Right lobe of liver (tissue), 6 donors: ENCODE measurements around the gene P2RX3. TPM values are rescaled to one million over a fixed set of nuclear protein-coding genes. Genes with fewer than 3 reads are reported as not detected.
"Not testable (repeated sequence)": the region's sequence is repeated elsewhere in the genome, so short reads cannot be mapped to it uniquely, and the experiment has no call there.

Source experiments
- ATAC-seq, 4 donors: fragments of 200-7000 bp; cut with Tn5 transposase; one replicate each; pipeline ENCODE4 v1.9.1; 2020; ENCODE audit warnings: mild to moderate bottlenecking in 4 of 4, moderate library complexity in 4 of 4
- DNase-seq, 3 donors: peaks; one replicate each; pipeline ENCODE4 v3.0.0-alpha.2; 2020
- H3K27ac ChIP-seq, 3 donors: fragments of 200-600 bp; one replicate each; pipeline ENCODE4 v1.8.0; 2022
- H3K27me3 ChIP-seq, 2 donors: fragments of 200-600 bp; one replicate each; pipeline ENCODE4 v1.8.0; 2022
- H3K36me3 ChIP-seq, 4 donors: fragments of 200-600 bp; sonication (generic) in 1 of 4; one replicate each; pipeline versions ENCODE4 v1.5.1 to v1.8.0; 2017 to 2022; ENCODE audit warnings: control low read depth in 1 of 4
- H3K4me1 ChIP-seq, 4 donors: fragments of 200-600 bp; sonication (generic) in 1 of 4; one replicate each; pipeline versions ENCODE4 v1.5.1 to v1.8.0; 2017 to 2022; ENCODE audit warnings: control low read depth in 1 of 4
- H3K4me3 ChIP-seq, 3 donors: fragments of 200-600 bp; one replicate each; pipeline ENCODE4 v1.8.0; 2022
- H3K9me3 ChIP-seq, 4 donors: fragments of 200-600 bp; sonication (generic) in 1 of 4; one replicate each; pipeline versions ENCODE4 v1.5.1 to v1.8.0; 2017 to 2022; ENCODE audit warnings: control low read depth in 1 of 4
- POLR2A ChIP-seq: fragments of 450-650 bp; IDR thresholded peaks from one replicate; pipeline ENCODE4 v1.6.1; 2017; ENCODE audit warnings: antibody characterized with exemption, mild to moderate bottlenecking
- WGBS: methylation state at CpG from one replicate; pipeline ENCODE4 v1.1.6; 2018; ENCODE audit warnings: low coverage, low lambda C conversion rate; ENCODE audit not compliant: insufficient coverage; ENCODE audit errors: missing lambda C conversion rate; 5-methylcytosine and 5-hydroxymethylcytosine counted together
- intact Hi-C, 2 donors: fragments of 100-400 bp; cut with DNase I; formaldehyde crosslinking; loops; one replicate each; pipeline versions ENCODE4 v1.11.2 to v1.14.1; 2022
- long read RNA-seq: library from polyadenylated mRNA; unstranded; transcript quantifications from one replicate; pipeline ENCODE4 v2.0.0, GENCODE V29; 2019
- total RNA-seq, 6 experiments: library from RNA; depleted of rRNA in 2 of 6; stranded (reverse); fragments of >200 nt in 2 of 6; fragmentation: NEBNext Ultra II Directional in 3 of 6; extraction: Animal tissue kit (Norgen Biotek cat#: 25700) in 3 of 6; gene quantifications; one replicate each; pipeline versions ENCODE4 v1.1.0 to v1.2.4, GENCODE V29; 2016 to 2023
- TF ChIP-seq, protein P1 (sequence below), 4 donors: fragments of 200-600 bp in 3 of 4; fragments of 450-650 bp in 1 of 4; IDR thresholded peaks; one replicate each; pipeline versions ENCODE4 v1.5.1 to v1.8.0; 2016 to 2022; ENCODE audit warnings: antibody characterized with exemption in 4 of 4, mild to moderate bottlenecking in 2 of 4
- donor health status: DM: no; HTN: yes; CAD: no.
- donor health status: DM: no; HTN: no; CAD: no.
- donor health status: DM: no; HTN: no; CAD: no.
- donor health status: DM: no; HTN: yes; CAD: no.
- donor health status: DM: no; HTN: yes; CAD: no.

The P2RX3 gene
- total RNA-seq: 1 to 10 TPM in 1 of 6 experiments, under 1 TPM in 3, not detected in 2; 0.63 to 2.1 (median 0.77) TPM
- long read RNA-seq: 0 reads

- no peak within 1 kb of the TSS for H3K27ac ChIP-seq
- intact Hi-C loops: no loop called here
- H3K9me3 ChIP-seq: no peaks in the 10 kb centered on the region
- no peaks in the 10 kb centered on the region for H3K27me3 ChIP-seq
- DNase-seq (no peak), ATAC-seq (no peak)
- no peak within 1 kb of the TSS for H3K4me3 ChIP-seq
- WGBS: no CpG with 5 or more reads among the region's 4 CpGs
- peaks cover 0 to 14% (median 0%) of the 10 kb centered on the region in 4 donors for H3K4me1 ChIP-seq
- TF ChIP-seq, protein P1, sequence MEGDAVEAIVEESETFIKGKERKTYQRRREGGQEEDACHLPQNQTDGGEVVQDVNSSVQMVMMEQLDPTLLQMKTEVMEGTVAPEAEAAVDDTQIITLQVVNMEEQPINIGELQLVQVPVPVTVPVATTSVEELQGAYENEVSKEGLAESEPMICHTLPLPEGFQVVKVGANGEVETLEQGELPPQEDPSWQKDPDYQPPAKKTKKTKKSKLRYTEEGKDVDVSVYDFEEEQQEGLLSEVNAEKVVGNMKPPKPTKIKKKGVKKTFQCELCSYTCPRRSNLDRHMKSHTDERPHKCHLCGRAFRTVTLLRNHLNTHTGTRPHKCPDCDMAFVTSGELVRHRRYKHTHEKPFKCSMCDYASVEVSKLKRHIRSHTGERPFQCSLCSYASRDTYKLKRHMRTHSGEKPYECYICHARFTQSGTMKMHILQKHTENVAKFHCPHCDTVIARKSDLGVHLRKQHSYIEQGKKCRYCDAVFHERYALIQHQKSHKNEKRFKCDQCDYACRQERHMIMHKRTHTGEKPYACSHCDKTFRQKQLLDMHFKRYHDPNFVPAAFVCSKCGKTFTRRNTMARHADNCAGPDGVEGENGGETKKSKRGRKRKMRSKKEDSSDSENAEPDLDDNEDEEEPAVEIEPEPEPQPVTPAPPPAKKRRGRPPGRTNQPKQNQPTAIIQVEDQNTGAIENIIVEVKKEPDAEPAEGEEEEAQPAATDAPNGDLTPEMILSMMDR (IDR thresholded peaks at IDR 0.05): no peak
- no peak for TF ChIP-seq POLR2A
- peaks cover 0 to 4% (median 0%) of the 10 kb centered on the region in 4 donors for H3K36me3 ChIP-seq
Measured at GRCh38 chr11:57338142-57338541, at the start of gene P2RX3. Gene P2RX3, plus strand, starts transcription at chr11:57338352. Its CDS starts 199 bp downstream, at chr11:57338551.

- H3K4me1 ChIP-seq: peaks cover 0 to 41% (median 16%) of the 10 kb centered on the region in 4 donors
- no peaks in the 10 kb centered on the region for H3K27me3 ChIP-seq
- no peaks in the 10 kb centered on the region for H3K9me3 ChIP-seq
- intact Hi-C loops: no loop called here
- H3K36me3 ChIP-seq: no peaks in the 10 kb centered on the region
- DNase-seq (peak; percentile 58 to 71 (median 70)), ATAC-seq (peak; percentile 66 to 77 (median 74))
- WGBS: 7% methylated on average over 5 of the region's 11 CpGs
- H3K27ac ChIP-seq: peak overlapping the region; percentile 49 to 83 (median 80)
- no peak overlapping the region for H3K4me3 ChIP-seq
- TF ChIP-seq, protein P1 (IDR thresholded peaks at IDR 0.05): no peak
- TF ChIP-seq POLR2A: no peak
Measured at GRCh38 chr11:57288771-57289579, 49.2 kb upstream of the P2RX3 start.

GRCh38 chr11:57290288-57290687 is 47.9 kb upstream of the P2RX3 start:
- no peak overlapping the region for H3K4me3 ChIP-seq
- intact Hi-C loops: no loop called here
- TF ChIP-seq, protein P1 (IDR thresholded peaks at IDR 0.05): no peak
- no peak for TF ChIP-seq POLR2A
- peaks cover 0 to 54% (median 22%) of the 10 kb centered on the region in 4 donors for H3K4me1 ChIP-seq
- no peaks in the 10 kb centered on the region for H3K36me3 ChIP-seq
- DNase-seq (no peak), ATAC-seq (no peak)
- H3K27ac ChIP-seq: no peak overlapping the region
- WGBS: 75% methylated on average over 1 of the region's 1 CpG
- H3K27me3 ChIP-seq: no peaks in the 10 kb centered on the region
- H3K9me3 ChIP-seq: no peaks in the 10 kb centered on the region

GRCh38 chr11:57294225-57295131 is 43.7 kb upstream of the P2RX3 start:
- intact Hi-C loops: no loop called here
- no peak for DNase-seq
- Histone ChIP-seq H3K9me3 (no peaks in the 10 kb centered on the region), H3K4me1 (peaks cover 0 to 43% (median 18%) of the 10 kb centered on the region in 4 donors), H3K36me3 (peaks cover 0 to 8% (median 4%) of the 10 kb centered on the region in 4 donors), H3K27ac (peak overlapping the region in 1 of 3 donors; percentile 66), H3K4me3 (no peak overlapping the region), H3K27me3 (no peaks in the 10 kb centered on the region)
- no peak for TF ChIP-seq POLR2A
- WGBS: 57% methylated on average over 1 of the region's 2 CpGs
- ATAC-seq: peak; percentile 19 to 47 (median 28)

DNA sequence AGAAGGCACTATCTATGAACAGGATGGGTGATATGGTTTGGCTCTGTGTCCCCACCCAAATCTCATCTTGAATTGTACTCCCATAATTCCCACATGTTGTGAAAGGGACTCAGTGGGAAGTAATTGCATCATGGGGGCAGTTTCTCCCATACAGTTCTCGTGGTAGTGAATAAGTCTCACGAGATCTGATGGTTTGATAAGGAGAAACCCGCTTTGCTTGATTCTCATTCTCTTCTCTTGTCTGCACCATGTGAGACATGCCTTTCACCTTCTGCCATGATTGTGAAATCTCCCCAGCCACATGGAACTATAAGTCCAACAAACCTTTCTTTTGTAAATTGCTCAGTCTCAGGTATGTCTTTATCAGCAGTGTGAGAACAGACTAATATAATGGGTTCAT is 41.9 kb upstream of the P2RX3 start:
- WGBS: no CpG with 5 or more reads among the region's 3 CpGs
- H3K4me3 ChIP-seq, H3K27me3 ChIP-seq, ATAC-seq, intact Hi-C loops, H3K9me3 ChIP-seq, DNase-seq, H3K27ac ChIP-seq: not testable (repeated sequence)
- H3K36me3 ChIP-seq: peaks cover 0 to 24% (median 16%) of the 10 kb centered on the region in 4 donors
- H3K4me1 ChIP-seq: peaks cover 0 to 38% (median 16%) of the 10 kb centered on the region in 4 donors
